GM23248 (cell line): ENCODE data around the gene MYT1. TPM values are rescaled to one million over a fixed set of nuclear protein-coding genes. Genes with fewer than 3 reads are reported as not detected.

Experiments
- DNase-seq: peaks from one replicate; pipeline ENCODE4 v3.0.0-alpha.2; 2015
- H2AFZ ChIP-seq: fragments of 200-600 bp; sonication (generic); 2 replicates; pipeline ENCODE4 v1.6.1; 2016; ENCODE audit warnings: antibody characterized with exemption
- H3F3A ChIP-seq: fragments of 200-600 bp; sonication (generic); 2 replicates; pipeline ENCODE4 v1.6.1; 2016; ENCODE audit warnings: mild to moderate bottlenecking, antibody characterized with exemption, mixed run types; ENCODE audit not compliant: insufficient read depth
- H3K27ac ChIP-seq: fragments of 200-600 bp; sonication (generic); 2 replicates; pipeline ENCODE4 v1.5.1; 2016; ENCODE audit warnings: mild to moderate bottlenecking
- H3K27me3 ChIP-seq: fragments of 200-600 bp; sonication (generic); replicated peaks from 2 replicates; pipeline ENCODE4 v1.6.1; 2016; ENCODE audit warnings: mild to moderate bottlenecking; ENCODE audit not compliant: insufficient read depth
- H3K36me3 ChIP-seq: fragments of 200-600 bp; sonication (generic); 2 replicates; pipeline ENCODE4 v1.6.1; 2016; ENCODE audit warnings: low read depth, mild to moderate bottlenecking
- H3K4me1 ChIP-seq: fragments of 200-600 bp; sonication (generic); 2 replicates; pipeline ENCODE4 v1.6.1; 2016; ENCODE audit warnings: mild to moderate bottlenecking; ENCODE audit not compliant: insufficient read depth
- H3K4me2 ChIP-seq: fragments of 200-600 bp; sonication (generic); one replicate; pipeline ENCODE4 v1.6.1; 2016; ENCODE audit warnings: mild to moderate bottlenecking; ENCODE audit not compliant: unreplicated experiment
- H3K4me3 ChIP-seq: fragments of 200-600 bp; sonication (generic); 2 replicates; pipeline ENCODE4 v1.5.1; 2016; ENCODE audit warnings: mild to moderate bottlenecking
- H3K79me2 ChIP-seq: fragments of 200-600 bp; sonication (generic); 2 replicates; pipeline ENCODE4 v1.6.1; 2016; ENCODE audit warnings: mild to moderate bottlenecking; ENCODE audit not compliant: insufficient read depth
- H3K9ac ChIP-seq: fragments of 200-600 bp; sonication (generic); 2 replicates; pipeline ENCODE4 v1.6.1; 2016; ENCODE audit warnings: mild to moderate bottlenecking
- H3K9me2 ChIP-seq: fragments of 200-600 bp; sonication (generic); 2 replicates; pipeline ENCODE4 v1.6.1; 2016; ENCODE audit warnings: mixed run types, mild to moderate bottlenecking, moderate library complexity; ENCODE audit not compliant: insufficient read depth
- H3K9me3 ChIP-seq: fragments of 200-600 bp; sonication (generic); one replicate; pipeline ENCODE4 v1.6.1; 2017; ENCODE audit warnings: low read depth
- H4K20me1 ChIP-seq: fragments of 200-600 bp; sonication (generic); 2 replicates; pipeline ENCODE4 v1.6.0; 2016; ENCODE audit not compliant: insufficient read depth
- EZH2 ChIP-seq: fragments of 200-600 bp; sonication (generic); IDR thresholded peaks from 2 replicates; pipeline ENCODE4 v1.6.1; 2018; ENCODE audit warnings: antibody characterized with exemption, mild to moderate bottlenecking; ENCODE audit not compliant: insufficient read depth, poor library complexity, severe bottlenecking
- EZH2phosphoT487 ChIP-seq: fragments of 200-600 bp; sonication (generic); IDR thresholded peaks from 2 replicates; pipeline ENCODE4 v1.6.1; 2018; ENCODE audit warnings: antibody characterized with exemption, moderate library complexity, mild to moderate bottlenecking, low read depth; ENCODE audit not compliant: insufficient read depth
- WGBS, 2 experiments: methylation state at CpG; one replicate each; pipeline ENCODE4 v1.1.6; 2015 to 2017; ENCODE audit warnings: low lambda C conversion rate in 2 of 2, low coverage in 1 of 2; ENCODE audit errors: missing lambda C conversion rate in 2 of 2; 5-methylcytosine and 5-hydroxymethylcytosine counted together
- in situ Hi-C: fragments of 300-500 bp; cut with MboI; formaldehyde crosslinking; loops from 2 replicates; pipeline ENCODE4 v1.15.0; 2020
- polyA plus RNA-seq: library from polyadenylated mRNA; unstranded; fragments of >200 nt; fragmentation: Nextera tagmentation; extraction: Ambion mirVana; gene quantifications from 2 replicates; pipeline ENCODE4 v1.2.1, GENCODE V29; 2016
- total RNA-seq: library from RNA; depleted of rRNA; stranded (reverse); fragments of >200 nt; shearing (Covaris generic); gene quantifications from 2 replicates; pipeline ENCODE4 v1.2.3, GENCODE V29; 2014

The MYT1 gene
- total and polyA plus RNA-seq, 2 experiments from 2014 or later: not detected

DNA sequence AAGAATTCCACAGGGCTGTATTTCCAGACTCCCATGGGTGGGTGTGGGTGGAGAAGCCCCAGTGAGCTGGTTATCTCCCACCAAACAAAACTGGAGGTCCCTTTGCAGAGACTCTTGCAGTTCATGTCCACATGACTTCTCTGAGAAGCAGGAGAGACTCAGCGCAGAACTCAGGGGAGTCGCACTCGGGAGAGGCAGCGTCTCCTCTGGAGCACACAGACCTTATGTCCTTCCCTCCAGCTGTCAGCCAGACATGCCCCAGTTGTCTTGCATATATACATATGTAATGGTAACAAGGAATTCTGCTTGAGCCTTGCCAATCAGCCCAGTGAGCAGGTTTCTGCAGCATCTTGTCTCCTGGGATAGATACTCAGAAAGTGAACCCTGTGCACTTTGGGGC lies 23.8 kb downstream of the MYT1 start:
- Histone ChIP-seq H3K79me2 (no peaks in the 10 kb centered on the region), H3F3A (no peaks in the 10 kb centered on the region), H2AFZ (no peak overlapping the region), H3K9ac (no peak overlapping the region), H3K9me3 (no peaks in the 10 kb centered on the region), H3K4me1 (no peaks in the 10 kb centered on the region), H3K36me3 (no peaks in the 10 kb centered on the region), H4K20me1 (no peaks in the 10 kb centered on the region), H3K9me2 (no peaks in the 10 kb centered on the region), H3K27ac (no peak overlapping the region), H3K4me3 (no peak overlapping the region), H3K4me2 (no peak overlapping the region), H3K27me3 (peaks cover 46% of the 10 kb centered on the region)
- in situ Hi-C loops: no loop called here
- 15 to 22% methylated on average over 4 of the region's 4 CpGs for WGBS, 2 experiments
- DNase-seq: no peak
- TF ChIP-seq EZH2phosphoT487: no peak
- TF ChIP-seq EZH2: no peak

DNA sequence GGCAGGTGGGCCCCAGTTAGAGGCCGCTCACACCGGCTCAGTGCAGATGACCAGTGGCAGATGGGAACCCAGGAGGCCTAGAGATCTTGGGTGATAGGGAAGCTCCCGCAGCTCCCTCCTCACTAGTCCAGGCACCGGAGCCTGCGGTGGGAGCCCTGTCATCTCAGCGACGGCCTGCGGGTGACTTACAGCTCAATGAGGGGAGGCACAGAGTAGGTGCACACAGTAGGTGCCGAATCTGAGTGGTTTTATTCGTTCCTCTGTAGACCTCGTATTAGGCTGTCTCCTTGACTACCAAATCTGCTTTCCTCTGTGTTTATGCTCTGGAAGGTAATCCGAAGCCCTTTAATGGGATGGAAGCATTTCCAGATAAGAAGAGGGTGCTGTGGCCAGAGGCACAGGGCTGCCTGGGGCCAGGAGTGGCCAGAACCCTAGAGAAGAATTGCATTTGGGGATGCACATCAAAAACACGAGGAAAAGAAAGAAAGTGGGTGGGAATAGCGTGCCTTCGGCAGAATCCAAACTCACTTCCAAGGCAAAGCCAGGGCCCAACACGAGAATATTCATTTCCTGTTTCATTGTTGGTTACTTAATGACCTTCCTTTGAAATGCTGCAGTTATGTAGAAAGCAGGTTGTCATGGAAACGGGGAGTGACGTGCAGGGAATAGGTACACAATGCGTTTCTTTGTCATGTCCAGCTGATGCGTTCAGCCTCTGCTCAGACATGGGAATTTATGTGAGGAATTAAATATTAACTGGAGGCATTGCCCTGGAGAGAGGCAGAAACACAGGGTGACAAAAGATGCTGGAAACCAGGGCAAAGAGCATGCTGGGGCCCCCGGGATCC lies 24.7 kb downstream of the MYT1 start:
- no peak overlapping the region for H2AFZ ChIP-seq
- H3K4me2 ChIP-seq: no peak overlapping the region
- no peak overlapping the region for H3K4me3 ChIP-seq
- no peaks in the 10 kb centered on the region for H3K9me3 ChIP-seq
- DNase-seq: peak; percentile 49
- no peaks in the 10 kb centered on the region for H4K20me1 ChIP-seq
- 16 to 26% methylated on average over 20 to 21 of the region's 21 CpGs for WGBS, 2 experiments
- H3K9ac ChIP-seq: no peak overlapping the region
- H3F3A ChIP-seq: no peaks in the 10 kb centered on the region
- H3K27ac ChIP-seq: no peak overlapping the region
- H3K9me2 ChIP-seq: no peaks in the 10 kb centered on the region
- TF ChIP-seq EZH2phosphoT487 (no peak), EZH2 (no peak)
- H3K79me2 ChIP-seq: no peaks in the 10 kb centered on the region
- H3K4me1 ChIP-seq: no peaks in the 10 kb centered on the region
- in situ Hi-C loops: no loop called here
- H3K36me3 ChIP-seq: no peaks in the 10 kb centered on the region
- H3K27me3 ChIP-seq: peaks cover 43% of the 10 kb centered on the region

DNA sequence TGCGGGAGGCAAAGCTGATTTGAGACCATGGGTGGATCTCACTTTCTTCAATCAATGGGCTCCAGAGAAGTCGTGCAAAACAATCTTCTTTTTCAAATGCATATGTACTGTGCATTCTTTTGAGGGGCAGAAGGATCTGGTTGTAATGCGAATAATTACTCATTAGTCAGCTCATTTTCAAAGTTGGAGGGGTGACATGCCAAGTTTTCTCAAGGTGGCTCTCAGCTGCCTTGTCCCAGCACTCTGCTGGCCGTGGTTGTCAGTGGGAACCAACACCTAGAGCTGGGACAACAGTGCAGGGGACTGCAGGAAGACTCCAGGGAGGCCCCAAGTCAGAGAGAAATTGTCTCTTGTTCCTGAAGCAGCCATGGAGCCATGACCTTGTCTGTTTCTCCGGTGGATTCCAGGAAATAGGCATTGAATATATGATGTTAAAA lies 25.3 kb downstream of the MYT1 start:
- H3K4me1 ChIP-seq: no peaks in the 10 kb centered on the region
- H3K9me2 ChIP-seq: no peaks in the 10 kb centered on the region
- 27 to 33% methylated on average over 5 of the region's 5 CpGs for WGBS, 2 experiments
- peaks cover 43% of the 10 kb centered on the region for H3K27me3 ChIP-seq
- no peaks in the 10 kb centered on the region for H3K9me3 ChIP-seq
- no peaks in the 10 kb centered on the region for H3F3A ChIP-seq
- H3K79me2 ChIP-seq: no peaks in the 10 kb centered on the region
- H3K4me2 ChIP-seq: no peak overlapping the region
- H2AFZ ChIP-seq: no peak overlapping the region
- H3K9ac ChIP-seq: no peak overlapping the region
- no peak for TF ChIP-seq EZH2
- H3K4me3 ChIP-seq: no peak overlapping the region
- no peaks in the 10 kb centered on the region for H3K36me3 ChIP-seq
- DNase-seq: no peak
- in situ Hi-C loops: no loop called here
- H3K27ac ChIP-seq: no peak overlapping the region
- H4K20me1 ChIP-seq: no peaks in the 10 kb centered on the region

DNA sequence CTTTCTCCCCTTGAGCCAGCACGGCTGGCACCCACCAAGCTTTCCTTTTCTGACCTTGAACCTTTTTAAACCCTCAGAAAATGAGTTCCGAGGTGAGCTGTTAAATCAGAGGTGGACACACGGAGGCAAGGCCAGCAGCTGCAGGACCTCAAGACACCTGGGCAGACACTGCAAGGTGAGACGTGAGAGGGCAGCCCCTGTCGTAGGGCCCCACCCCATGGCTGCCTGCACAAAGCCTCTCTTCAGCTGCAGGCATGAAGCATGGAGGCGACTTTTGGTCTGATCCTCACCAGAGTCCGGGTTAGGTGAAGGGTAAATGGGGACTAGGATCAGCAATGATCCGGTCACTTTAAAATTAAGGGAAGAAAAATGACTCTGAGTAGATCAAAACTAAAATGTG lies 25.7 kb downstream of the MYT1 start:
- no peak for DNase-seq
- Histone ChIP-seq H3K79me2 (no peaks in the 10 kb centered on the region), H3K9me2 (no peaks in the 10 kb centered on the region), H3K9ac (no peak overlapping the region), H3K9me3 (no peaks in the 10 kb centered on the region), H3K4me3 (no peak overlapping the region), H3K36me3 (no peaks in the 10 kb centered on the region), H2AFZ (no peak overlapping the region), H3K27me3 (peaks cover 43% of the 10 kb centered on the region), H3F3A (no peaks in the 10 kb centered on the region), H4K20me1 (no peaks in the 10 kb centered on the region), H3K27ac (no peak overlapping the region), H3K4me1 (no peaks in the 10 kb centered on the region), H3K4me2 (no peak overlapping the region)
- WGBS, 2 experiments: 32 to 45% methylated on average over 8 of the region's 8 CpGs
- in situ Hi-C loops: no loop called here
- no peak for TF ChIP-seq EZH2
- TF ChIP-seq EZH2phosphoT487: no peak

DNA sequence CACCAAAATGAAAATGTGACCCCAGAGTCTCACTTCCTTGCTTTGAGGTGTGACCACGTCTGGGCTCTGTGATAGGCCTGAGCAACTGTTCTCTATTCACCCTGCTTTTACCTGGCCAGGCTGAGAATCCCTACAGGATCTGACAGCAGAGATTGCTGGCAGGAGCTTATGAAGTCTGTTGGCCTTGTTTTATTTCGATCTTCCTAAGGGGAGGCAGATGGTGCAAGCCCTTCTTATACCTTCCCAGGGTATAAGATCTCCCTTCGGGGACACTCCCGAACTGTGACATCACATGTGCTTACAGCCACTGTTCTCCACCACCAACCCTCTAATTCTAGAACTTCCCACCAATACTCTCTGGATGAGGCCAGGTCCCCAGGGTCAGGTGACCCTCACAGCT lies 26.8 kb downstream of the MYT1 start:
- Histone ChIP-seq H3K36me3 (no peaks in the 10 kb centered on the region), H3F3A (no peaks in the 10 kb centered on the region), H2AFZ (no peak overlapping the region), H3K4me1 (no peaks in the 10 kb centered on the region), H3K79me2 (no peaks in the 10 kb centered on the region), H3K4me2 (no peak overlapping the region), H3K4me3 (no peak overlapping the region), H3K27me3 (peaks cover 43% of the 10 kb centered on the region), H3K9me3 (no peaks in the 10 kb centered on the region), H3K9ac (no peak overlapping the region), H3K27ac (no peak overlapping the region), H3K9me2 (no peaks in the 10 kb centered on the region), H4K20me1 (no peaks in the 10 kb centered on the region)
- DNase-seq: no peak
- in situ Hi-C loops: no loop called here
- TF ChIP-seq EZH2 (no peak), EZH2phosphoT487 (no peak)
- WGBS, 2 experiments: 12 to 22% methylated on average over 4 of the region's 4 CpGs
